Muscle layer of colon (tissue), 2 donors: ENCODE measurements around the gene ABHD2.

Experiments used
- H3K27ac ChIP-seq: one replicate; pipeline ENCODE4 v1.7.0; 2013; ENCODE audit warnings: low read depth, mild to moderate bottlenecking, low read length, moderate library complexity
- H3K27me3 ChIP-seq, 2 donors: one replicate each; pipeline ENCODE4 v1.7.0; 2013; ENCODE audit warnings: low read length in 2 of 2, mild to moderate bottlenecking in 2 of 2; ENCODE audit not compliant: insufficient read depth in 2 of 2, control insufficient read depth in 1 of 2
- H3K36me3 ChIP-seq: one replicate; pipeline ENCODE4 v1.7.0; 2013; ENCODE audit warnings: mild to moderate bottlenecking, low read length; ENCODE audit not compliant: insufficient read depth
- H3K4me1 ChIP-seq: one replicate; pipeline ENCODE4 v1.7.0; 2013; ENCODE audit warnings: mild to moderate bottlenecking, low read length; ENCODE audit not compliant: insufficient read depth
- H3K4me3 ChIP-seq, 2 donors: one replicate each; pipeline ENCODE4 v1.7.0; 2013; ENCODE audit warnings: low read length in 2 of 2, low read depth in 1 of 2, mild to moderate bottlenecking in 1 of 2, moderate library complexity in 1 of 2
- H3K9ac ChIP-seq: one replicate; pipeline ENCODE4 v1.7.0; 2013; ENCODE audit warnings: low read length
- H3K9me3 ChIP-seq: one replicate; pipeline ENCODE4 v1.7.0; 2013; ENCODE audit warnings: mild to moderate bottlenecking, low read length
- donor health status: abdominal sarcoma.
- donor health status: Adenocarcinoma of cecum.

Gene ABHD2

GRCh38 chr15:89178307-89178977, 90.2 kb downstream of the ABHD2 start:
- H3K9ac ChIP-seq, result no peak overlapping the region
- H3K36me3 ChIP-seq, result peaks cover 39% of the 10 kb centered on the region
- no peak overlapping the region for H3K4me3 ChIP-seq
- no peaks in the 10 kb centered on the region for H3K9me3 ChIP-seq
- H3K27ac ChIP-seq, result no peak overlapping the region
- peaks cover 12% of the 10 kb centered on the region for H3K4me1 ChIP-seq
- H3K27me3 ChIP-seq, result no peaks in the 10 kb centered on the region

GRCh38 chr15:89179966-89180875, 92.0 kb downstream of the ABHD2 start:
- peaks cover 40% of the 10 kb centered on the region for H3K36me3 ChIP-seq
- H3K4me1 ChIP-seq, result peaks cover 12% of the 10 kb centered on the region
- H3K4me3 ChIP-seq, result no peak overlapping the region
- no peaks in the 10 kb centered on the region for H3K27me3 ChIP-seq
- no peak overlapping the region for H3K27ac ChIP-seq
- H3K9me3 ChIP-seq, result no peaks in the 10 kb centered on the region
- no peak overlapping the region for H3K9ac ChIP-seq

DNA sequence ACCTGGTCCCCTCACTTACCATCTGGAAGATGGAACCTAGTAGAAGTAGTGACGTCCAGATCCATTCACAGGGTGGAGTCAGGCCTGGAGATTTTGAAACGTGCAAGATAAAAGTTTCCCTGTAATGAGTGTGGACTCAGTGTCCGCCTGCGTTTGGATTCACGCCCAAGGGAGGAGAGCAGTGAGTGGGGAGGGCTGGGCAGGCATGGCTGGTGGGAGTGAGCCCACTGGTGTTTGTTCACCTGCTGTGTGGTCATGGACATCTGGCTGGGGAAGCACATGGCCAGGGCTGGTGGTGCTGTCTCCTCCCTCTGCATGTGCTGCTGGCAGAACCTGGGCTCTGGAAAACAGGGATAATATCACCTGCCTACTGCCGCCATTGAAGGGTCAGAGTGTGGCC, 96.1 kb downstream of the ABHD2 start:
- Histone ChIP-seq H3K9me3 (no peaks in the 10 kb centered on the region), H3K4me3 (no peak overlapping the region), H3K27ac (no peak overlapping the region), H3K4me1 (no peaks in the 10 kb centered on the region), H3K9ac (no peak overlapping the region), H3K36me3 (peaks cover 42% of the 10 kb centered on the region), H3K27me3 (no peaks in the 10 kb centered on the region)

DNA sequence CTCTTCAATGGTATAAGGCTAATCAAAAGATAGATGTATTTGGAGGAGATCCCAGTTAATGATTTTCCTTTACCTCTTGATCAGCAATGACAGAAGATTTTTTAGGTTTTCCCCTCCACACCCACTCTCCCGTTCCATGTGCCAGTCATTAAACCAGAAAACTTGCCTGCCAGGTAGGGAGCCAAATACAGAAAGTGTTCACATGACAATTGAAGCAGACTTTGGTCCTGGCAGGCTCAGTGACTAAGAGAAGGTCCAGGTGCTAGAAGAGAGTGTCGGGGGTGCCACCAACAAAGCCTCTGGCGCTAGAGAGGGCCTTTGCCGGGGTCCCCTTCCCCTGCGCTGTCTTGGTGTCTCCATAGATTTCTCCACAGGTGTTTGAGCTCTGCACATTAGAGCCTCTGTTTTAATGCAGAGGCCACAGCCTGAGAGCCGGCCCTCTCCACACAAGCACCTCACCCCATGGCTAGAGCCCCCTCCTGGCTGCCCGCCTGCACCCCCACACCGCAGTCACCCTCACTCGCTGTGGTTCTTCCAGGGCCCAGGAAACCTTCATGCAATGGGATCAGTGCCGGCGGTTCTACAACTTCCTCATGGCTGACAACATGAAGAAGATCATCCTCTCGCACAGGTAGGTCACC, 96.8 kb downstream of the ABHD2 start:
- Histone ChIP-seq H3K4me3 (no peak overlapping the region), H3K27ac (no peak overlapping the region), H3K4me1 (no peaks in the 10 kb centered on the region), H3K9ac (no peak overlapping the region), H3K9me3 (no peaks in the 10 kb centered on the region), H3K36me3 (peaks cover 47% of the 10 kb centered on the region), H3K27me3 (no peaks in the 10 kb centered on the region)

DNA sequence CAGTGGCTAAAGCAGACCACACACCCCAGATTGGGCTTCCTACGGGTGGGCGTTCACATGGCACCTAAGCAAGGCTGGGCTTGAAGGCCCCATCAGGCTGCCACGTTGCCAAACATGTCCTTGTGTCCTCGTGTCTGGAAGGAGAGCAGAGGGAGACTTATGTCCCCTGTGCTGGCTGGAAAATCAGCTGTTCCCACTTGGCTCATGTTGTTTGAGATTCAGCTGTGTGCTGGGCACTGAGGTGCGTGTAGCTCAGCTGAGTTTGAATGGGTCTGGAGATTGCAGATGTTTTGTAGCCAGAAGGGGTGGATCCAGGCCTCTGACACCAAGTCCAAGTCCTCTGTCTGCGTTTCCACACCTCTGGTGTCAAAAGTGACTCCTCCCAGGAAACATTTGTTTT, 98.5 kb downstream of the ABHD2 start:
- Histone ChIP-seq H3K27me3 (no peaks in the 10 kb centered on the region), H3K9ac (no peak overlapping the region), H3K4me1 (no peaks in the 10 kb centered on the region), H3K36me3 (peaks cover 55% of the 10 kb centered on the region), H3K4me3 (no peak overlapping the region), H3K27ac (no peak overlapping the region), H3K9me3 (no peaks in the 10 kb centered on the region)

DNA sequence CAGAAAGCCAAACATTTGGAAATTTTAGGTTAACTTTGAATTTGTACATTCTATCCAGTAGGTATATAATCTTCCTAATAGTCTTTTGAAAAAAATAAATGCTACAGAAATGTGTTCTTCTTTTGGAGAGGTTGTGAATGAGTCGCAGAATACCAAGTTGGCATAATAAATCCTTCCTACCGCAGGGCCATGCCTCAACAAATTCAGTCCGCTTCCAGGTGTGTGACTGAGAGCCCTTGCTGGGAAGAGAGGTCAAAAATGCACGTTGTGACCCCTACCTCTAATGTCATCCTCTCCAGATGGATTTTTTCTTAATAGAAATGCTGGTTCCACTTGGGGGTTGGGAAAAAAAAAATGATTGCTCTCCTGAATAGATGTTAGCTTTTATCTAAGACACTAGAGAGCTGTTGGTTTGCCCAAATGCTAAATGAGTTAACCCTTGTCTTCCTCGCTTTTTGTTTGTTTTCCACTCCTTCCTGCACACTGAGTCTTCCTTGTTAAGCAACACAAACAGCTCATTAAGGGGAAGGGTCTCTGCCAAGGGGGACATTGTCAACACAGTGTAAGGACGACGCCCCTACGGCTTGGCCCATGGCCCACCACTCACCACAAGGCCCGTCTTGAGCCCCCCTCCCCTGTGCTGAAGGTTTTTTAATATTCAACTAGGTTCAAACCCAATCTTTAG, 99.2 kb downstream of the ABHD2 start:
- H3K9me3 ChIP-seq, result no peaks in the 10 kb centered on the region
- H3K9ac ChIP-seq, result no peak overlapping the region
- no peaks in the 10 kb centered on the region for H3K4me1 ChIP-seq
- no peak overlapping the region for H3K27ac ChIP-seq
- H3K36me3 ChIP-seq, result peaks cover 59% of the 10 kb centered on the region
- H3K4me3 ChIP-seq, result no peak overlapping the region
- H3K27me3 ChIP-seq, result no peaks in the 10 kb centered on the region

GRCh38 chr15:89187986-89188514, 99.8 kb downstream of the ABHD2 start:
- no peak overlapping the region for H3K27ac ChIP-seq
- H3K36me3 ChIP-seq, result peaks cover 65% of the 10 kb centered on the region
- H3K9ac ChIP-seq, result no peak overlapping the region
- no peak overlapping the region for H3K4me3 ChIP-seq
- no peaks in the 10 kb centered on the region for H3K9me3 ChIP-seq
- no peaks in the 10 kb centered on the region for H3K4me1 ChIP-seq
- no peaks in the 10 kb centered on the region for H3K27me3 ChIP-seq

DNA sequence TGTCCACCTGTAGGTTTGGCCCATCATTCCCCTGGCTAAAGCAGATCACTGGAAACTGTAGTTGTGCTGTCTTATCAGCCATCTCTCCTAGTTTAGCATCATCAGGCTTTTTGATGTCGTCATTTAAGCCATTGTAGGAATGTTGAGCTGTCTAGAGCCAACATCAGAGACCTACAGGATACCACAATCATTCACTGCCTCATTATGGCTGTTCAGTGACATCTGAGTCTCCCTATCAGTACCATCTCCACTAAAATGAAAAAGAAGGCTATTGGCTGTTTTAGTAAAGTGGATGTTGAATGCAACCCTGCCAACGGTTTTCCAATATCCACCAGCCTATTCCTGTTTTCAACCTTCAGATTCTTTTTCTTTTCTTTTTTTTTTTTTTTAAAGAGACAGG, 103.9 kb downstream of the ABHD2 start:
- peaks cover 11% of the 10 kb centered on the region for H3K4me1 ChIP-seq
- H3K27me3 ChIP-seq, result no peaks in the 10 kb centered on the region
- H3K36me3 ChIP-seq, result peaks cover 73% of the 10 kb centered on the region
- H3K9me3 ChIP-seq, result no peaks in the 10 kb centered on the region
- H3K4me3 ChIP-seq, result no peak overlapping the region
- no peak overlapping the region for H3K9ac ChIP-seq
- no peak overlapping the region for H3K27ac ChIP-seq

DNA sequence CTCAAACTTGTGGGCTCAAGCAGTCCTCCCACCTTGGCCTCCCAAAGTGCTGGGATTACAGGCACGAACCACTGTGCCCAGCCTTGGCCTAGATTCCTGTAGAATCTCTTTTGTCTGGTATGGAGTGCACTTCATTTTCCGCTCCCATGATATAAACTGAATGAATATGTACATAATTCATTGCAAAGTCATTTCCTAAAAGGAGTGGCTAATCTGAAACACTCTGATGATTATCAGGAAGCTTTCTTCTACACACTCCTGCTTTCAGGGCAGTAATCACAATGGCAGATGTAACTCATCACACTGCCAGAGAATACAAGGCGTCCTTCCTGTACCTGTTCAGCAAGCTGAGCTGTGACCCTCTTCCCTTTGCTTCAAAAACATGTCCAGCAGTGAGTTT, 104.5 kb downstream of the ABHD2 start:
- no peaks in the 10 kb centered on the region for H3K27me3 ChIP-seq
- no peaks in the 10 kb centered on the region for H3K9me3 ChIP-seq
- H3K4me1 ChIP-seq, result peaks cover 11% of the 10 kb centered on the region
- H3K9ac ChIP-seq, result no peak overlapping the region
- H3K27ac ChIP-seq, result no peak overlapping the region
- H3K4me3 ChIP-seq, result no peak overlapping the region
- peaks cover 67% of the 10 kb centered on the region for H3K36me3 ChIP-seq

- peaks cover 61% of the 10 kb centered on the region for H3K36me3 ChIP-seq
- H3K9ac ChIP-seq, result no peak overlapping the region
- H3K27ac ChIP-seq, result no peak overlapping the region
Measured at GRCh38 chr15:89194608-89195007, 106.4 kb downstream of the ABHD2 start.

GRCh38 chr15:89195836-89196235, 107.6 kb downstream of the ABHD2 start:
- H3K27me3 ChIP-seq, result no peaks in the 10 kb centered on the region
- H3K9ac ChIP-seq, result no peak overlapping the region
- H3K4me1 ChIP-seq, result peaks cover 15% of the 10 kb centered on the region
- H3K36me3 ChIP-seq, result peaks cover 51% of the 10 kb centered on the region
- H3K27ac ChIP-seq, result no peak overlapping the region
- no peaks in the 10 kb centered on the region for H3K9me3 ChIP-seq
- H3K4me3 ChIP-seq, result no peak overlapping the region

More at GRCh38 chr15:89194608-89195007, 106.4 kb downstream of the ABHD2 start:
- H3K9me3 ChIP-seq, result no peaks in the 10 kb centered on the region
- no peak overlapping the region for H3K4me3 ChIP-seq
- peaks cover 15% of the 10 kb centered on the region for H3K4me1 ChIP-seq
- no peaks in the 10 kb centered on the region for H3K27me3 ChIP-seq
